ENCODE data around the gene LENEP. TPM values are rescaled to one million over a fixed set of nuclear protein-coding genes. Genes with fewer than 3 reads are reported as not detected.

The LENEP gene
- total RNA-seq, 1 donor from 2014 or later: not detected

GRCh38 chr1:154988058-154988954 is 5.1 kb upstream of the LENEP start:
- Histone ChIP-seq H3K9ac (no peak overlapping the region), H4K20me1 (ENCODE audit: low read depth) (peaks cover 25% of the 10 kb centered on the region), H3K4me1 (peaks cover 9% of the 10 kb centered on the region), H3K9me3 (ENCODE audit: low read depth) (no peaks in the 10 kb centered on the region), H3K27me3 (no peaks in the 10 kb centered on the region), H2AFZ (replicated peaks) (no peak overlapping the region), H3K79me2 (ENCODE audit: low read depth) (peaks cover 62% of the 10 kb centered on the region), H3K4me3 (no peak overlapping the region), H3K4me2 (no peak overlapping the region), H3K36me3 (peaks cover 3% of the 10 kb centered on the region), H3K27ac (no peak overlapping the region), H3F3A (ENCODE audit: low read depth) (peaks cover 6% of the 10 kb centered on the region)
- no peak for DNase-seq (ENCODE audit: low spot score)
- TF ChIP-seq EZH2 (IDR thresholded peaks at IDR 0.05) (no peak), EZH2phosphoT487 (IDR thresholded peaks at IDR 0.05) (no peak), CTCF (IDR thresholded peaks at IDR 0.05) (no peak)
- Mint-ChIP-seq H3K4me3 (peak overlapping the region; percentile 66), H3K4me1 (peaks cover 12% of the 10 kb centered on the region), H3K27ac (no peak overlapping the region), H3K9me3 (no peaks in the 10 kb centered on the region), H3K36me3 (peaks cover 13% of the 10 kb centered on the region), H3K27me3 (ENCODE audit: insufficient read depth, low read depth) (peaks cover 17% of the 10 kb centered on the region)

GRCh38 chr1:154989195-154989860 is 4.1 kb upstream of the LENEP start:
- Histone ChIP-seq H3K27ac (no peak overlapping the region), H3K27me3 (no peaks in the 10 kb centered on the region), H3K4me2 (no peak overlapping the region), H3K9me3 (ENCODE audit: low read depth) (no peaks in the 10 kb centered on the region), H3K36me3 (peaks cover 3% of the 10 kb centered on the region), H3K4me3 (no peak overlapping the region), H3K79me2 (ENCODE audit: low read depth) (peaks cover 52% of the 10 kb centered on the region), H3K4me1 (peaks cover 5% of the 10 kb centered on the region), H4K20me1 (ENCODE audit: low read depth) (peaks cover 25% of the 10 kb centered on the region), H3K9ac (no peak overlapping the region), H3F3A (ENCODE audit: low read depth) (peaks cover 9% of the 10 kb centered on the region), H2AFZ (replicated peaks) (no peak overlapping the region)
- no peak for TF ChIP-seq EZH2 (IDR thresholded peaks at IDR 0.05)
- no peak for TF ChIP-seq CTCF (IDR thresholded peaks at IDR 0.05)
- TF ChIP-seq EZH2phosphoT487 (IDR thresholded peaks at IDR 0.05): no peak
- Mint-ChIP-seq H3K9me3 (no peaks in the 10 kb centered on the region), H3K27ac (no peak overlapping the region), H3K36me3 (peaks cover 13% of the 10 kb centered on the region), H3K4me1 (peaks cover 13% of the 10 kb centered on the region), H3K27me3 (ENCODE audit: insufficient read depth, low read depth) (peaks cover 19% of the 10 kb centered on the region), H3K4me3 (no peak overlapping the region)
- DNase-seq (ENCODE audit: low spot score): no peak

GRCh38 chr1:154990276-154990675 is 3.1 kb upstream of the LENEP start:
- peaks cover 25% of the 10 kb centered on the region for H4K20me1 ChIP-seq (ENCODE audit: low read depth)
- no peak for TF ChIP-seq CTCF (IDR thresholded peaks at IDR 0.05)
- no peak for TF ChIP-seq EZH2 (IDR thresholded peaks at IDR 0.05)
- no peak for TF ChIP-seq EZH2phosphoT487 (IDR thresholded peaks at IDR 0.05)
- H3K4me1 ChIP-seq: no peaks in the 10 kb centered on the region
- no peak overlapping the region for H3K4me3 ChIP-seq
- no peak overlapping the region for H3K9ac ChIP-seq
- peaks cover 43% of the 10 kb centered on the region for H3K79me2 ChIP-seq (ENCODE audit: low read depth)
- H3K4me2 ChIP-seq: no peak overlapping the region
- no peak overlapping the region for H2AFZ ChIP-seq (replicated peaks)
- no peaks in the 10 kb centered on the region for H3K9me3 Mint-ChIP-seq
- peaks cover 19% of the 10 kb centered on the region for H3K27me3 Mint-ChIP-seq (ENCODE audit: insufficient read depth, low read depth)
- no peak overlapping the region for H3K4me3 Mint-ChIP-seq
- H3K36me3 ChIP-seq: peaks cover 3% of the 10 kb centered on the region
- no peak for DNase-seq (ENCODE audit: low spot score)
- H3K9me3 ChIP-seq (ENCODE audit: low read depth): no peaks in the 10 kb centered on the region
- no peaks in the 10 kb centered on the region for H3K27me3 ChIP-seq
- peaks cover 11% of the 10 kb centered on the region for H3F3A ChIP-seq (ENCODE audit: low read depth)
- H3K27ac ChIP-seq: no peak overlapping the region
- no peak overlapping the region for H3K27ac Mint-ChIP-seq
- peaks cover 13% of the 10 kb centered on the region for H3K4me1 Mint-ChIP-seq
- H3K36me3 Mint-ChIP-seq: peaks cover 13% of the 10 kb centered on the region

All from neural progenitor cell (in vitro differentiated cells).